ENCODE data around the gene STAG1.

DNA sequence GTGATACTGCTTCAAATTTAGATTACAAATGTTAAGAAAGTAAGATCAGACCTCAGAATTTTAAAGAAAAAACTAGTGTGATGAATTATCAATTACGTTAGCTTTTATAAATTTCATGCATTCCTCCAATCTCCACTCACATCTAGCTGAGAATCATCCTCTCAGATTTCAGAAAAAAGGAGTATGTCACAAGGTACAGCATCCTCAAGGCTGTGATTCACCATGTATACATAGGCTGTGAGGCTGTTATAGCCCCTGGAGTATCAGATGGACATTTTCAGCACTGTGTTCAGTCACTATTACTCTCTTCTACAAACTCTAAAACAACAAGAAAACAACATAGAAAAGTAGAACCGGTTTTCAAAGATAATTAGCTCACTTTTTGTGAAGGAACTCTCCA lies 287.7 kb downstream of the STAG1 start:
- TF ChIP-seq CTCF (IDR thresholded peaks at IDR 0.05) (no peak), POLR2A (IDR thresholded peaks at IDR 0.05) (no peak), EP300 (IDR thresholded peaks at IDR 0.05) (no peak)
